Measurements from ENCODE around the gene ICAM5. TPM values are rescaled to one million over a fixed set of nuclear protein-coding genes. Genes with fewer than 3 reads are reported as not detected.

ICAM5 gene
- total and polyA plus RNA-seq, 10 of the 15 experiments (the other 5 are each of a cell fraction or from before 2014, with no cell fraction given), result 0.14 to 4.6 (median 0.94) TPM; not detected in 2

DNA sequence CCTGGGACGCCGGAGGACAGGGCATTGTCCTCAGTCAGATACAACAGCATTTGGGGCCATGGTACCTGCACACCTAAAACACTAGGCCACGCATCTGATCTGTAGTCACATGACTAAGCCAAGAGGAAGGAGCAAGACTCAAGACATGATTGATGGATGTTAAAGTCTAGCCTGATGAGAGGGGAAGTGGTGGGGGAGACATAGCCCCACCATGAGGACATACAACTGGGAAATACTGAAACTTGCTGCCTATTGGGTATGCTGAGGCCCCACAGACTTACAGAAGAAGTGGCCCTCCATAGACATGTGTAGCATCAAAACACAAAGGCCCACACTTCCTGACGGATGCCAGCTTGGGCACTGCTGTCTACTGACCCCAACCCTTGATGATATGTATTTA is 4.4 kb upstream of the ICAM5 start:
- ChIA-PET RAD21 (ENCODE audit: unreplicated experiment) (interaction anchor here (0.9 to 5.4 kb wide), 5 partner anchors 9 to 104 kb away, joined by 3 to 119 read pairs (median 3); partner anchors contain the start of gene ICAM1), CTCF (interaction anchor here (4.6 to 5.9 kb wide), 2 partner anchors 15 to 103 kb away, joined by 58 to 72 read pairs; partner anchors contain the start of gene ICAM1), POLR2A (interaction anchor here (5.5 kb wide), 1 partner anchor 15 kb away, joined by 69 read pairs; the partner anchor contains the start of gene ICAM1), SMC1A (ENCODE audit: uncharacterized antibody, unreplicated experiment) (interaction anchor here (0.8 to 3.7 kb wide), 2 partner anchors 14 to 95 kb away, joined by 3 to 50 read pairs; partner anchors contain the start of genes ICAM1 and TYK2)
- Histone ChIP-seq H3K79me2 (ENCODE audit: control insufficient read depth, insufficient read depth, low read length) (peaks cover 2% of the 10 kb centered on the region; the same call in 1 of the 2 replicates), H3K27ac (ENCODE audit: control insufficient read depth, insufficient read depth) (no peak overlapping the region), H4K20me1 (ENCODE audit: control insufficient read depth, insufficient read depth) (peaks cover 9% of the 10 kb centered on the region; the same call in 1 of the 2 replicates), H3K27me3 (replicated peaks in 1 of 2; ENCODE audit: control insufficient read depth in 2 of 2, insufficient read depth in 2 of 2, low read length in 1 of 2) (peaks cover 0 to 1% of the 10 kb centered on the region in 2 experiments; a peak in 1 of 4 replicates), H3K9me3 (replicated peaks; ENCODE audit: control insufficient read depth, insufficient read depth, low read length) (no peaks in the 10 kb centered on the region), H2AFZ (ENCODE audit: control insufficient read depth, low read depth, low read length) (no peak overlapping the region), H3K36me3 (ENCODE audit: control insufficient read depth in 2 of 2, insufficient read depth in 2 of 2, low read length in 1 of 2) (peaks cover 26 to 28% of the 10 kb centered on the region in 2 experiments; a peak in 3 of 4 replicates), H3K9ac (ENCODE audit: control insufficient read depth, insufficient read depth, low read length) (no peak overlapping the region), H3K4me1 (ENCODE audit: control insufficient read depth, insufficient read depth, low read length) (peaks cover 53% of the 10 kb centered on the region), H3K4me2 (ENCODE audit: control insufficient read depth, insufficient read depth) (0 out of 2 replicates have a peak overlapping the region, but pooled peaks have one; percentile 22), H3K4me3 (no peak overlapping the region)
- intact Hi-C loops (cut with micrococcal nuclease; ENCODE audit: unreplicated experiment), result no loop called here
- DNase-seq (ENCODE audit: low read depth, low spot score) (no peak), FAIRE-seq (no peak), ATAC-seq (no peak)
- 75% methylated on average over 4 of the region's 4 CpGs for WGBS (ENCODE audit: insufficient coverage, insufficient replicate concordance, low lambda C conversion rate, missing lambda C conversion rate)
- in situ Hi-C loops (cut with MboI), result no loop called here
- no TSS peak for BruUV-seq (replicated peaks)
- TF ChIP-seq RELA (IDR thresholded peaks at IDR 0.05; ENCODE audit: borderline replicate concordance, partially characterized antibody) (no peak), KAT2A (conservative IDR thresholded peaks at IDR 0.05; ENCODE audit: control insufficient read depth, low read depth, low read length) (no peak), MEF2A (IDR thresholded peaks at IDR 0.05; ENCODE audit: insufficient read depth, low read depth, low read length) (no peak), SREBF1 (IDR thresholded peaks at IDR 0.05; ENCODE audit: low read length) (no peak), SPI1 (IDR thresholded peaks at IDR 0.05; ENCODE audit: borderline replicate concordance, insufficient read depth, low read depth, low read length) (0 out of 2 replicates have a peak, but pooled peaks have one; percentile 10), ZSCAN29 (IDR thresholded peaks at IDR 0.05) (no peak), NBN (IDR thresholded peaks at IDR 0.05) (no peak), ZZZ3 (IDR thresholded peaks at IDR 0.05; ENCODE audit: control insufficient read depth, insufficient read length, low read depth) (no peak), CHD4 (IDR thresholded peaks at IDR 0.05) (no peak), POLR2AphosphoS5 (IDR thresholded peaks at IDR 0.05; ENCODE audit: low read length) (peak; percentile 51; the same call in 1 of the 2 replicates), EED (IDR thresholded peaks at IDR 0.05; ENCODE audit: low read depth) (no peak), YY1 (IDR thresholded peaks at IDR 0.05; ENCODE audit: low read depth, low read length) (no peak), FOS (IDR thresholded peaks at IDR 0.05; ENCODE audit: borderline replicate concordance, extremely low read depth, insufficient read length) (no peak), ZNF274 (IDR thresholded peaks at IDR 0.05; ENCODE audit: insufficient read depth, insufficient read length) (no peak), CHD1 (IDR thresholded peaks at IDR 0.05; ENCODE audit: low read depth, low read length) (no peak), STAT3 (IDR thresholded peaks at IDR 0.05; ENCODE audit: low read depth, low read length) (no peak)
- TF ChIP-seq, protein P1, sequence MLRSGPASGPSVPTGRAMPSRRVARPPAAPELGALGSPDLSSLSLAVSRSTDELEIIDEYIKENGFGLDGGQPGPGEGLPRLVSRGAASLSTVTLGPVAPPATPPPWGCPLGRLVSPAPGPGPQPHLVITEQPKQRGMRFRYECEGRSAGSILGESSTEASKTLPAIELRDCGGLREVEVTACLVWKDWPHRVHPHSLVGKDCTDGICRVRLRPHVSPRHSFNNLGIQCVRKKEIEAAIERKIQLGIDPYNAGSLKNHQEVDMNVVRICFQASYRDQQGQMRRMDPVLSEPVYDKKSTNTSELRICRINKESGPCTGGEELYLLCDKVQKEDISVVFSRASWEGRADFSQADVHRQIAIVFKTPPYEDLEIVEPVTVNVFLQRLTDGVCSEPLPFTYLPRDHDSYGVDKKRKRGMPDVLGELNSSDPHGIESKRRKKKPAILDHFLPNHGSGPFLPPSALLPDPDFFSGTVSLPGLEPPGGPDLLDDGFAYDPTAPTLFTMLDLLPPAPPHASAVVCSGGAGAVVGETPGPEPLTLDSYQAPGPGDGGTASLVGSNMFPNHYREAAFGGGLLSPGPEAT (IDR thresholded peaks at IDR 0.05; ENCODE audit: low read depth), result no peak
- TF ChIP-seq, protein P2, sequence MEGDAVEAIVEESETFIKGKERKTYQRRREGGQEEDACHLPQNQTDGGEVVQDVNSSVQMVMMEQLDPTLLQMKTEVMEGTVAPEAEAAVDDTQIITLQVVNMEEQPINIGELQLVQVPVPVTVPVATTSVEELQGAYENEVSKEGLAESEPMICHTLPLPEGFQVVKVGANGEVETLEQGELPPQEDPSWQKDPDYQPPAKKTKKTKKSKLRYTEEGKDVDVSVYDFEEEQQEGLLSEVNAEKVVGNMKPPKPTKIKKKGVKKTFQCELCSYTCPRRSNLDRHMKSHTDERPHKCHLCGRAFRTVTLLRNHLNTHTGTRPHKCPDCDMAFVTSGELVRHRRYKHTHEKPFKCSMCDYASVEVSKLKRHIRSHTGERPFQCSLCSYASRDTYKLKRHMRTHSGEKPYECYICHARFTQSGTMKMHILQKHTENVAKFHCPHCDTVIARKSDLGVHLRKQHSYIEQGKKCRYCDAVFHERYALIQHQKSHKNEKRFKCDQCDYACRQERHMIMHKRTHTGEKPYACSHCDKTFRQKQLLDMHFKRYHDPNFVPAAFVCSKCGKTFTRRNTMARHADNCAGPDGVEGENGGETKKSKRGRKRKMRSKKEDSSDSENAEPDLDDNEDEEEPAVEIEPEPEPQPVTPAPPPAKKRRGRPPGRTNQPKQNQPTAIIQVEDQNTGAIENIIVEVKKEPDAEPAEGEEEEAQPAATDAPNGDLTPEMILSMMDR (IDR thresholded peaks at IDR 0.05 in 2 of 3, conservative IDR thresholded peaks at IDR 0.05 in 1 of 3; ENCODE audit: control insufficient read depth in 2 of 3, extremely low read depth in 1 of 3, insufficient read depth in 1 of 3, low read depth in 3 of 3, low read length in 3 of 3), result no peak
- TF ChIP-seq, protein P3, sequence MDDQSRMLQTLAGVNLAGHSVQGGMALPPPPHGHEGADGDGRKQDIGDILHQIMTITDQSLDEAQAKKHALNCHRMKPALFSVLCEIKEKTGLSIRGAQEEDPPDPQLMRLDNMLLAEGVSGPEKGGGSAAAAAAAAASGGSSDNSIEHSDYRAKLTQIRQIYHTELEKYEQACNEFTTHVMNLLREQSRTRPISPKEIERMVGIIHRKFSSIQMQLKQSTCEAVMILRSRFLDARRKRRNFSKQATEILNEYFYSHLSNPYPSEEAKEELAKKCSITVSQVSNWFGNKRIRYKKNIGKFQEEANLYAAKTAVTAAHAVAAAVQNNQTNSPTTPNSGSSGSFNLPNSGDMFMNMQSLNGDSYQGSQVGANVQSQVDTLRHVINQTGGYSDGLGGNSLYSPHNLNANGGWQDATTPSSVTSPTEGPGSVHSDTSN (IDR thresholded peaks at IDR 0.05; ENCODE audit: insufficient replicate concordance, low read depth, low read length), result peak; percentile 19
- TF ChIP-seq, protein P4, sequence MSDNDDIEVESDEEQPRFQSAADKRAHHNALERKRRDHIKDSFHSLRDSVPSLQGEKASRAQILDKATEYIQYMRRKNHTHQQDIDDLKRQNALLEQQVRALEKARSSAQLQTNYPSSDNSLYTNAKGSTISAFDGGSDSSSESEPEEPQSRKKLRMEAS (IDR thresholded peaks at IDR 0.05; ENCODE audit: low read depth, low read length), result no peak

Measured in GM12878 (cell line).